ENCODE results near the gene SMARCC2. TPM values are rescaled to one million over a fixed set of nuclear protein-coding genes. Genes with fewer than 3 reads are reported as not detected.

The SMARCC2 gene
- total and polyA plus RNA-seq, 9 of the 15 experiments (the other 6 are each of a cell fraction or from before 2014, with no cell fraction given): 11.9 to 86.0 (median 36.6) TPM

- peak; percentile 80 for TF ChIP-seq MGA (IDR thresholded peaks at IDR 0.05)
- peak; percentile 90 for TF ChIP-seq L3MBTL2 (IDR thresholded peaks at IDR 0.05)
- peak; percentile 19 for TF ChIP-seq ZNF592 (IDR thresholded peaks at IDR 0.05)
- TF ChIP-seq FOXP1 (CRISPR knock-in tag; IDR thresholded peaks at IDR 0.05): 0 out of 2 replicates have a peak, but pooled peaks have one; percentile 8
- TF ChIP-seq NFXL1 (CRISPR knock-in tag; IDR thresholded peaks at IDR 0.05): no peak
- TF ChIP-seq NR2C1 (IDR thresholded peaks at IDR 0.05): 0 out of 2 replicates have a peak, but pooled peaks have one; percentile 9
- TF ChIP-seq NR2C1 (tag; IDR thresholded peaks at IDR 0.05): no peak
- no peak for TF ChIP-seq ZC3H11A (IDR thresholded peaks at IDR 0.05; ENCODE audit: low read depth, low read length)
- TF ChIP-seq ZNF395 (CRISPR knock-in tag; IDR thresholded peaks at IDR 0.05): peak; percentile 43; the same call in 1 of the 2 replicates
- TF ChIP-seq FOXA3 (CRISPR knock-in tag; conservative IDR thresholded peaks at IDR 0.05 in 1 of 2, IDR thresholded peaks at IDR 0.05 in 1 of 2): no peak
- 0 out of 2 replicates have a peak, but pooled peaks have one; percentile 40 for TF ChIP-seq ZNF583 (CRISPR knock-in tag; IDR thresholded peaks at IDR 0.05)
These were observed 1.4 kb upstream of the SMARCC2 start (continued) for GRCh38 chr12:56190695-56191155.

Measured in K562 (cell line).